GM19328 (cell line): ENCODE data around the gene DDB1.

Experiments
- ATAC-seq: cut with Tn5 transposase; IDR thresholded peaks from one replicate; pipeline ENCODE4 v1.9.1; 2021; ENCODE audit warnings: mild to moderate bottlenecking, moderate library complexity; ENCODE audit not compliant: unreplicated experiment

The DDB1 gene

DNA sequence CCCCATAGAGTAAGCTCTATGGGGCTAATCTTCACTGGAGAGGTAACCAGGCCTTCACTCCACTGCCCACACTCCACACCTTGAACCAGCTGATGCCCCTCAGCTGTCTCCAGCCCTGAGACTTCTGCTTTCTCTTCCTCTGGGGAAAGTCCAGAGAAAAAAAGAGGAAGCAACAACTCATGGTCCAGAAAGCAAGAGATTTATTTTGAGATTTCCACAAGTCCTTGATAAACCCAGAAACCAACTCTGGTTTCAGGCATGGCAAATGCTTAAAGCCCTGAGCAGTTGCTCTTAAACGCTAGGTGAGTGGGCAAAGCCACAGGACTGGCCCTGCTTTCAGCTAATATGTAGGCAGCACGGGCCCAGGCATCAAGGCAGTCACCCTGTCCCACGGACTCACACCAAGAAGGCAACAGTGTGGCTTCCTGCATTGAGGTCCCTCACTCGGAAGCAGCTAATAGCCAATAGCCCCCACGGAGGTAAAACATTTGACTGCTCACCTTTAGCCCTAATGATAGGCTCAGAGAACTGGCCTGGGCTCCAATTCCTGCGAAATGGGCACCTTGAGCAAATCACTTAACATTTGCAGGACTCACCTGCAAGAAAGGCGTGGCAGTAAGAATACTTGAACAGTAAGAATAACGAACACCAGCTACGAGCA, 24.5 kb upstream of the DDB1 start:
- peak; percentile 44 for ATAC-seq

DNA sequence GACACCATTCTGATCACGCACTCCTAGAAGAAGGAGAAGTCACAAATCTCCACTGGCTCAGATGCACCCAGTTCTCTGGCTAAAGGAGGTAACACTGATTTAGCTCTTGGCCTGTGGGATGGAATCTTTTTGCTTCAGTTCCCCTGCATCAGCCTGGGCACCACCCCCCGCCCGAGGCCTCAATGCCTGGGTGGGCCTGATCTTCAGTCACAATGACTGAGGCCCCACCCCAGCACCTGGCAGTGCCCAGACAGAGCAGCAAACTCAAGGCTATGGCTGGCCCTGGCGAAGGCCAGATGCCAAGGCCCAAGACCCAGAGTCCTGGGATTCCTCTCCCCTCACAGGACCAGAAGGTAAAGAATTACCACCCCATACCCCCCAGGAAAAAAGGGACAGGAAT, 23.8 kb upstream of the DDB1 start:
- no peak for ATAC-seq

DNA sequence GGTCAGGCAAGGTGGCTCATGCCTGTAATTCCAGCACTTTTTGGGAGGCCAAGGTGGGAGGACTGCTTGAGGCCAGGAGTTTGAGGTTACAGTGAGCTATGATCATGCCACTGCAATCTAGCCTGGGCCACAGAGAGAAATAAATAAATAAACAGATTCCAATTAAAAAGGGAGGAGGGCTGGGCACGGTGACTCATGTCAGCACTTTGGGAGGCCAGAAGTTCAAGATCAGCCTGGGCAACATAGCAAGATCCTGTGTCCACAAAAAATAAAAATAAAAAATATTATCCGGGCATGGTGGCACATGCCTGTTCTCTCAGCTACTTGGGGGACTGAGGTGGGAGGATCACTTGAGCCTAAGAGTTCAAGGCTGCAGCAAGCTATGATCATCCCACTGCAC, 21.3 kb upstream of the DDB1 start:
- ATAC-seq = no peak

DNA sequence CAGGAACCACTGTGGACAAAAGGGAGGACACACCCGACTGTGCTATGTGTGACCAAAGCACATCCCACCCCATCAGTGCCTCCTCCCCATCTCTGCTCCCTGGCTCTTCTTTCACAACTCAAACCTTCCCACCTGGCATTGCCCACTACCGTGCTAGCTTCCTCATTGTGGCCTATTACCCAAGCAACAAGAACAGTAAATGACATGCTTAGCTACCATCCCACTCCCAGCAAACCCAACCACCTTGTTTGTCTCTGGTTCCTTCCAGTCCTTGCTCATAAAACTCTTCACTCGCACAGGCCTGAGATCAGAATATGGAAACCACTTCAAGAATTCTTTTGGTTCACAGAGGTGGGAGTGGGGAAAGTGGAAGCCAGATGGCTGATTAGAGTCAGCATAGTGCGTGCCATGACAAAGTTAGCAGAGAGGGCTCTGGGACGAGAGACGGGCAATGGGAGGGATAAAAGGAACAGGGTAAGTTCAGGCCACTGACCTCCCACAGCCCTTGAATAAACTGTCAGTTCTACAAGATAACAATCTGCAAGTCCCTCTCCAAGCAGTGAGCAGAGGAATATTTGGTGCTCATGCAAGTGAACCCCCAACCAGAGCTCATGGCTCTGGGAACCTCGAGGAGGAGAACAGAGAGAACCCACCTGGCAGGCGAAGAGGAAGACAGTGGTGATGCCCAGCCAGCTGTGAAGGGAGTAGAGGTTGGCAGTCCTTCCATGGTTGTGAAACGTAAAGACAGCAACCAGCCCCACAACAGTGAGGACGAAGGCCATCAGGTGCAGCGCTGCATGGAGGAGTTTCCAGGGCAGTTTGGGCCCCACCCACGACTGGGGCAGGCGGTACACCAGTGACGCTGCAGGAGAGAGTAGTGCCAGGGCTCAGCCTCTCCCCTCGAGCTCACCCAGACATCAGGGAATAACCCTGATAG, 20.5 kb upstream of the DDB1 start:
- ATAC-seq = no peak

DNA sequence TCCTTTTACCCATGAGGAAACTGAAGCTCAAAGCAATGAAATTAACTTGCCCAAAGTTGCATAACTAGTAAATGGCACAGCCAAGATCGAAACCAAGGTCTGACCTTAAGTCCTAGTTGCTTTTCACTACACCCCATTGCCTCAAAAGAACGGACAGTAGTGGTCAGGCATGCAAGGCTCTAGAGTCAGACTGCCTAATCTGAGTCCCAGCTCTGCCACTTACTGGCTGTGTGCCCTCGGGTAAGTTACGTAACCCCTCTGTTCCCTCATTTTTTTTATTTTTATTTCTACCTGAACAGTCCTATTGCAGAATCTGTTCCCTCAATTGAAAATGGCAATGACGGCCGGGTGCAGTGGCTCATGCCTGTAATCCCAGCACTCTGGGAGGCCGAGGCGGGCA, 19.1 kb upstream of the DDB1 start:
- no peak for ATAC-seq

DNA sequence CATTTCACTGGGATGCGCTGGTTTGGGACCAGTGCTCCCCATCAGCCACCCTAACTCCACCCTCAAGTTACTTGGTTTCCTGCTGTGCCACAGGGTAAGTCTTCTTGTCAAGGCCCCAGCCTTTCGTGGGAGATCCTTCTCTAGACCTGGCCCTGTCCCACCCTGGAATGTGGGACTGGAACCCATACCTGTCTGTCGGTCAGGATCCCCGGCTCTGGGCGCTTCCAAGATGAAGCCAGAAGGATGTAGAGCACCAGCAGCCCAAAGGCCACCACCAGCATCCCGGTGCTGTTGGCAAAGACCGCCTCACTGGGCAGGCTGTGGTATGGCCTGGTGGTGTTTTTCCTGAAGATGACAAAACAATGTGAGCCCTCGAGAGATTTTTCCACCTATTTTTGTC, 17.9 kb upstream of the DDB1 start:
- no peak for ATAC-seq

DNA sequence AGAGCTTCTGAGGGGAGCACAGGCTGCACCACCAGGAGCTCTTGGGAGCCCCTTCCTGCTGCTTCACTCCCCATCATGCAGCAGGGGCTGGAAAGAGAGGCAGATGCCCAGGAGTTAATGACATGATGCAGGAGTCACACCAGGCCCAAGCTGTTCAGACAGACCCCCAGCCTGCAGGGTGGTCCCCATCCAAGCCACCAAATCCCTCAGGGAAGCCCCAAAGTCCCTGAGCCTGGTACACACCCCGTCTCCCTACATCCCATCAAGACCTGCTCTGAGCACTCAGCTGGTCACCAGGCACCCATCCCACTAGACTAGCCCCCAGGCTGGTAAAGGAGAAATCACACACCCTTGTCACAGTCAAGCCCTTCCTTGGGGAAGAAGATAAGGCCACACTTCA, 17.4 kb upstream of the DDB1 start:
- no peak for ATAC-seq

DNA sequence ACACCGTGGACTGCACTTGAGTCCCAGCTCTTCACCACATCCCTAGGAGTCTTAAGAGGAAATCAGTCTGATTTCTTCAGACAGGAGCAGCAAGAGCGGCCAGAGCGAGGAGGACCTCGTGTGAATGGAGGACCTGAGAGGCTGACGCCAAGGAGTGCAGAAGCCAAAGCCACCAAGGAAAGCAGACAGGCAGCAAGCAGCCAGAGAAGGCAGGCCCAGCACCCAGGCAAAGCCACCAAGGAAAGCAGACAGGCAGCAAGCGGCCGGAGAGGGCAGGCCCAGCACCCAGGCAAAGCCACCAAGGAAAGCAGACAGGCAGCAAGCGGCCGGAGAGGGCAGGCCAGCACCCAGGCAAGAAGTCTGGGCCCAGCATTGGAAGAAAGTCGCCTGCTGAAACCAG, 17.0 kb upstream of the DDB1 start:
- ATAC-seq = no peak

DNA sequence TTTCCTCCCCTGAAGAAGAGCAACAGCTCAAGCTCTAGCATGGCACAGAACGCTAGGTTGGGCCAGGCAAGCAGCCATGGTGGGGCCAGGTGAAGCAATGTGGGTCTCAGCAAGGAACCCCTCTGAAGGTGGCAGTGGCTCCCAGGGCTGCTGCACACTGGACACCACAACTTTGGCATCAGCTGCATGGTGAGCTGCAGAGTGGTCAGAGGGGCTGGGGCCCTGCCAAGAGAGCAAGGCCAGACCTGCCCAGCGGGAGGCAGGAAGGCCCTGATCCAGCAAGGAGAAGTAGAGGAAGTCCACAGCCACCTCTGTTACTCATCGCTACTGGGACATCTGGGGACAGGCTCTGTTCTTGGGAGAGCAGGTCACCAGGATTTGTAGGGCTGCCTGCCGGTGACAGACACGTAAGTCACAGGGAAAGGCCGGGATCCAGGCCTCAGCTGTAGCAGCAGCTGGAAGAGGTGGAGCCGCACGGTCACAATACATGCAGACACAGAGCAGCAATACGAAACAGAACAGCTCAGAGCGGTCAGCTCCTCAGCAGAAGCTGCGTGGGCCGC, 16.4 kb upstream of the DDB1 start:
- ATAC-seq = no peak

DNA sequence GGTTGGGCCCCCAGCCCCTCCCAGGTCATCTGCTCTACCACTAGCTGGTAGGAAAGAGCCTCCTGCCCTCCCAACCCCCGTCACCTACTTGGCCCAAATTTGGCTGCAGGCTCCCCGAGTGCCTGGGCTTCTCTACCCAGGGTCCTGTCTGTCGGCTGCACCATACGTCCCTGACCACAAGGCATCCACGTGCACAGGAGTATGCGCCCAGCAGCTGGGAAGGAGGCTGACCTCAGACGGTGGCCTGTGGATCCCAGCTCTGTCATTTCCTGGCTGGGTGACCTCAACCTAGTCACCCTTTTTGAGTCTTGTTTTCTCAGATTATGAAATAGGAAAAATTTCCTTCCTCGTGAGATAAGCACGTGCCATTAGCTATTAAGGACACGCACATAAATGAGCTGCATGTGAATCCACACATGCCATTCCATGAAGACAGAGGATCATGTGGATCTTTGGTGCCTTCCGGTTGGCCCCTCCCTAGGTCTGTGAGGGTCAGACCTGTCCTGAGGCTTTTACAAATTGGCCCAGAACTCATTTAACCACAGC, 15.1 kb upstream of the DDB1 start:
- no peak for ATAC-seq

DNA sequence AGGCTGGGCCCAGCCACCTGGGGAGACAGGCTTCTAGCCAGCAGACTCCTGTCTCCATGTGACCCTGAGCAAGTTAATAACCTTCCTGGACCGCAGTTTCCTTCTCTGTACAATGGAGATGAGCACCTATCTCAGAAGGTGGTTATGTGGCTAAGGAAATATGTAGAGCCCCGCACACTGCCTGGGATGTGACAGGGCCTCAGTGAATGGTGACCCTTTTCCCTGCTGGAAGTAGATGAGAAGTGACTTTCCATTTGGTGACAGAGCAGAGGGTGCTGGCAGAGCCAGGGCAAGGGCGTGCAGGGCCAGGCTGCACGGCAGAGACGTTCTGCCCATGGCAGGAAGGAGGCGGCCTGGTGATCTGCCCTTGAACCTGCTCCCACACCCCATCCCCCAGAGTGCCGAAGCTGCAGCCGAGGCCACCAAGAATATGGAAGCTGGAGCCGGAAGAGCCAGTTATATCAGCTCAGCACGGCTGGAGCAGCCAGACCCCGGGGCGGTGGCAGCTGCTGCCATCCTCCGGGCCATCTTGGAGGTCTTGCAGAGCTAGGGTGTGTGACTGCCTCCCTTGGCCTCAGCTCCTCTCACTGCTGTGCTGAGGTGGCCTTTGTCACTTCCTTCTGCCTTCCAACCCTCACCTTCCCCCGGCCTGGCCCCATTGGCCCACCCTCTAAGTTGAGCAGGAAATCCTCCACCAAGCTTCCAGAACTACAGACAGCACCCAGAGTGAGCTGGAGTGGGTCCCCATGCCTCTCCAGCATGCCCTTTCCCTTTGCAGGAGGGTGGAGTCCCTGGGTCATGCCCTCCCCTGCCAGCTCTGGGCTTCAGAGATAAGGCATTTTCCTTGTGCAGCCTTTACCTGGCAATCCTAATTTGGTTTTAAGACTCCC, 13.3 kb upstream of the DDB1 start:
- ATAC-seq = no peak

DNA sequence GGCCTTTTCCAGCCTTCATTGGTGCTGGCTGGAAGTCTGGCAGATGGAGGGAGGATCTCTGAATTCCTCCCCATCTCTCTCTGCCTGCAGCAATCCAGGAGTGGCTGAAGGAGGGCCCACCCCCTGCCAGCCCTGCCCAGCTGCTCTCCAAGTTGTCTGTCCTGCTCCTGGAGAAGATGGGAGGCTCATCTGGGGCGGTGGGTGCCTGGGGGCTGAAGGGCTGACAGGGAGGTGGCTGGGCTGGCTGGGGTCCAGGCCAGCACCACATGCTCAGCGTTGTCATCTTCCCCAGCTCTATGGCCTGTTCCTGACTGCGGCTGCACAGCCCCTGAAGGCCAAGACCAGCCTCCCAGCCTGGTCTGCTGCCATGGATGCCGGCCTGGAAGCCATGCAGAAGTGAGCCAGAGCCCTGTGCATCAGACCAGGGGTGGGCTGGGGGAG, 12.3 kb upstream of the DDB1 start:
- ATAC-seq = no peak

DNA sequence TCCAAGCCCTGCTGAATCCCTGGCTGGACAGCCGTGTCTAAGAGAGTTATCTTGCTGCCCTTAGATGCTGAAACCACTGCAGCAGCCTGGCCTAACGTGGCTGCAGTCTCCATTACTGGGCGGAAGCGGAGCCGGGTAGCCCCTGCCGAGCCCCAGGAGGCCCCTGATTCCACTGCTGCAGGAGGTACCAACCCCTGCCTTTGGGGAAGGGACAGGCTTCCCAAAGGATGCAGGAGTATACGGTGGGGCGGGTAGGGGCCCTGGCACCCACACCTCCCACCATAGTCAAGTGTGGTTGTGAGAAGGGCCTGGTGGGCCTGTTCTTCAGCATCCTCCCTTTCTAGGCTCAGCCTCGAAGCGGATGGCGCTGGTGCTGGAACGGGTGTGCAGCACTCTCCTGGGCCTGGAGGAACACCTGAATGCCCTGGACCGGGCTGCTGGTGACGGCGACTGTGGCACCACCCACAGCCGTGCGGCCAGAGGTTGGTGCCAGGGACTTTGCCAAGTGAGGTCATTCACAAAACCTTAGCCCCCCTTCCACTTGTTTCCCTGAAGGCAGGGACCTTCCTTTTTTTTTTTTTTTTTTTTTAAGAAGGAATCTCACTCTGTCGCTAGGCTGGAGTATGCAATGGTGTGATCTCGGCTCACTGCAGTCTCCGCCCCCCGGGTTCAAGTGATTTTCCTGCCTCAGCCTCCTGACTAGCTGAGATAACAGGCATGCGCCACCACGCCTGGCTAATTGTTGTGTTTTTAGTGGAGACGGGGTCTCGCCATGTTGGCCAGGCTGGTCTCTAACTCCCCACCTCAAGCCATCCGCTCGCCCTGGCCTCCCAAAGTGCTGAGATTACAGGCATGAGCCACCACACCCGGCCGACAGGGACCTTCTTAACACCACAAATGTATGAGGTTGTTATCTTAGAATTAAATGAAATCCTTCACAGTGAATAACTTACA, 11.2 kb upstream of the DDB1 start:
- ATAC-seq = no peak

DNA sequence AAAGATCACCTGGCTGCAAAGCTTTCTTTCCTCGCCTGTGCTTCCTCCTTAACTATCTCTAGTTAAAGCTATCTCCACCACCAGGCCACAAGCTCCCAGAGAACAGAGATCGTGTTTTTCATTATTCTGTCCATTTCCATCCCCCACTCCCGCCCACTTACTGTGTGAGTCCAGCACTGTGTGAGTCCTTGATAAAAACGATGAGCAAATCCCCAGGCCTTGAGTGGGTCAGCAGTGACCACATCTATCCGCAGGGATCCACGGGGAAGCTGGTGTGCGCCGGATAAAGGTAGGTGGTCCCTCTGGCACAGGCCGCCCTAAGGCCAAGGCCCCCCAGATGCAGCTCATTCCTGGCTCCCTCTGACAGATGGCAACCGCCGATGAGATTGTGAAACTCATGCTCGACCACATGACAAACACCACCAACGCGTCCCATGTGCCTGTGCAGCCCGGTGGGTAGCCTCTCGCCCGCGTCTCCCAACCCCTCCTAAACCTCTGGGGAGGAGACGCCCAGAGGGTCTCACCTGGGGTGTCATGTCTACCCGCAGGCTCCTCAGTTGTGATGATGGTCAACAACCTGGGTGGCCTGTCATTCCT, 9.4 kb upstream of the DDB1 start:
- ATAC-seq = no peak

DNA sequence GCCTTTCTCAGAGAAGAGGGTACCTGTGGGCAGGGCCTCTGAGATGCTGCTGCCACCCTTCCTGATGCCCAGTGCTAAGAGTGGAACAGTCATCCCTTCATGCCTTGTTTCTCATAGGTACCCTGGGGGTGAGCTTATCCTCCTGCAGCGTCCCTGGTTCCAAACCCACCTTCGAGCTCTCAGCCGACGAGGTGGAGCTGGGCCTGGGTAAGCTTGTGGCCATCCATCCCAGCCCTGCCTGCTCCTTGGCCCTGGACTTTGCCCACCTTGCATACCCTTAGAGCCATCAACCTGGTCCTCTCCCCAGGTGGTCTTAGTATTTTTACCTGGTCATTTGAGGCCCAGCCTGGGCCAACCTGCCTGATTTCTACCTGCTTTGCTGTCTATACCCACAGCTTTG, 8.8 kb upstream of the DDB1 start:
- no peak for ATAC-seq

DNA sequence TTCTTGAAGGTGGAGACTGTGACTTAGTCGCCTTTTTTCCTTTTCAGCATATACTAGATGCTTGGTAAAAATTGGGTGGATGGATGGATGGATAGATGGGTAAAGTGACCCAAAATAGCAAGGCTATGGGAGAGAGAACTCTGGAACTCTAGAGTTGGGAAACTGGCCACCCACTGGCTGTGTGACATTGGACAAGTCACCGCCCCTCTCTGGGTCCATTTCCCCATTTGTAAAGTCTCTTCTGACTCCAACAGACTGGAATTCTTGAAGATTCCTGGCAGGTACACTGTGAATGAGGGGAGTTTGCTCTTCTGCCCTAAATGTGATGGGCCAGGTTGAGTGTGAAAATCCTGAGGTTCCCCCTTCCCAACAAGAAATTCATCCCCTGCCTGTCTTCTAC, 8.1 kb upstream of the DDB1 start:
- ATAC-seq = no peak

DNA sequence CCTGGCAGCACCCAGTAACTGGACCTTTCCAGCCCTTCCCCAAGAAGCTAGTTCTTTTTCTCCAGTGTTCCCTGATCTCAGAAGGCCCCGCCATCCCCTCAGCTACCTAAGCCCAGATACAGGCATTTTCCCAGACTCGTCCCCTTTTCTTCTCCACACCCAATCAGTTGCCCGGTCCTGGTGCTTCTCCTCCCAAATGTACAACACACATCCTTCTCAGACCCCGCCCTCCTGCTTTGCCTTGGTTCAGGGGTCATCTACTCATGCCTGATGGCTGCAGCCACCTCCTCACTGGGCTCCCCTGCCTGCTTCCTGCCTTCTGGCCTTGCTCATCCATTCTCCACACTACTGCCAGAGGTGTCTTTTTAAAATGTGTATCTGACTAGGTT, 6.6 kb upstream of the DDB1 start:
- no peak for ATAC-seq

DNA sequence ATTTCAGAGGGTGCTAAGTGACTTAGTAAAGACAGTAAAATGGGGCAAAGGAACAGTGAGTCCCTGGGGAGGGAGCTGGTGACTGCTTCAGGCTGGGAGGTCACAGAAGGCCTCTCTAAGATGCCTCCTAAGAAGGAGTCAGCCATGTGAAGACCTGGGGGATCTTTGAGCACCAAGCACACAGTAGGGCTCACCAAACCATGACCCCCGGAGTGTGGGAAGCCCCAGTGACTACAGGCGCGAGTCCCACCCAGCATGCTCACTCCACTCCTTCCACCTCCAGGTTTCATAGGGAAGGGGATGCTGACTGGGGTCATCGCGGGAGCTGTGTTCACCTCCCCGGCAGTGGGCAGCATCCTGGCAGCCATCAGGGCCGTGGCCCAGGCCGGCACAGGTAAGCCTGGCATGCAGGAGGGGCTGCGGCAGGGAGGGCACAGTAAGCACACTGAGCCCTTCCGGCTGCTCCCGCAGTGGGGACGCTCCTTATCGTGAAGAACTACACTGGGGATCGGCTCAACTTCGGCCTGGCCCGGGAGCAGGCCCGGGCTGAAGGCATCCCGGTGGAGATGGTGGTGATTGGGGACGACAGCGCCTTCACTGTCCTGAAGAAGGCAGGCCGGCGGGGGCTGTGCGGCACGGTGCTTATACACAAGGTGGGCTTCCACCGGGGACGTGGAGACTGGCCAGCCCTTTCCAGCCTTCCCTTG, 6.0 kb upstream of the DDB1 start:
- no peak for ATAC-seq
